ENCODE measurements around the gene ATP6V1B1.
A peak's percentile ranks its signal among the peaks of the same experiment; 100 is the strongest.

ATP6V1B1 gene

GRCh38 chr2:70947556-70948184, 12.0 kb downstream of the ATP6V1B1 start:
- DNase-seq: no peak

- peak; percentile 81 for DNase-seq
These were observed 12.8 kb downstream of the ATP6V1B1 start for GRCh38 chr2:70948337-70949003.

GRCh38 chr2:70949086-70949485, 13.4 kb downstream of the ATP6V1B1 start:
- DNase-seq: no peak

- DNase-seq: no peak
These were observed 19.2 kb downstream of the ATP6V1B1 start for GRCh38 chr2:70954886-70955285.

- DNase-seq: no peak
These were observed 20.4 kb downstream of the ATP6V1B1 start for GRCh38 chr2:70956141-70956540.

- no peak for DNase-seq
These were observed 22.1 kb downstream of the ATP6V1B1 start for GRCh38 chr2:70957798-70958197.

GRCh38 chr2:70958759-70959158, 23.1 kb downstream of the ATP6V1B1 start:
- no peak for DNase-seq

- no peak for DNase-seq
These were observed 23.6 kb downstream of the ATP6V1B1 start for GRCh38 chr2:70959271-70959761.

- no peak for DNase-seq
These were observed 24.4 kb downstream of the ATP6V1B1 start for GRCh38 chr2:70959851-70960832.

- DNase-seq: no peak
These were observed 25.3 kb downstream of the ATP6V1B1 start for GRCh38 chr2:70960833-70961647.

GRCh38 chr2:70961648-70961994, 25.9 kb downstream of the ATP6V1B1 start:
- no peak for DNase-seq

GRCh38 chr2:70962211-70962884, 26.6 kb downstream of the ATP6V1B1 start:
- no peak for DNase-seq

- no peak for DNase-seq
These were observed 27.5 kb downstream of the ATP6V1B1 start for GRCh38 chr2:70962885-70963878.

- DNase-seq: no peak
These were observed 28.4 kb downstream of the ATP6V1B1 start for GRCh38 chr2:70964133-70964532.

- DNase-seq: peak; percentile 83
These were observed 29.1 kb downstream of the ATP6V1B1 start for GRCh38 chr2:70964596-70965386.

GRCh38 chr2:70965506-70965905, 29.8 kb downstream of the ATP6V1B1 start:
- DNase-seq: no peak

- DNase-seq: no peak
These were observed 31.0 kb downstream of the ATP6V1B1 start for GRCh38 chr2:70966681-70967080.

GRCh38 chr2:70967189-70967588, 31.5 kb downstream of the ATP6V1B1 start:
- no peak for DNase-seq

GRCh38 chr2:70974592-70974991, 38.9 kb downstream of the ATP6V1B1 start:
- DNase-seq: no peak

- no peak for DNase-seq
These were observed 39.5 kb downstream of the ATP6V1B1 start for GRCh38 chr2:70975237-70975636.

All from activated naive CD4-positive, alpha-beta T cell treated with Interleukin-2 at 50 U/mL for 16 hours (primary cell).